HepG2 (cell line): ENCODE measurements around the gene AZU1. TPM values are rescaled to one million over a fixed set of nuclear protein-coding genes. Genes with fewer than 3 reads are reported as not detected.
"Not testable (repeated sequence)": the region's sequence is repeated elsewhere in the genome, so short reads cannot be mapped to it uniquely, and the experiment has no call there.

Experiments
- ATAC-seq: fragments of 200-7000 bp; cut with Tn5 transposase; 3 replicates; pipeline ENCODE4 v1.9.1; 2020; ENCODE audit warnings: mild to moderate bottlenecking, moderate library complexity
- BruUV-seq: library from RNA; stranded (reverse); fragments of 400-500 nt; replicated peaks from 2 replicates; lab custom pipeline; 2021; lab: Mats Ljungman, UMichigan
- CTCF ChIA-PET: fragments of 300-600 bp; formaldehyde crosslinking; extraction: SDS; loops from one replicate; lab custom pipeline; 2021; ENCODE audit warnings: low total read pairs, inconsistent platforms, low intra/inter-chr PET ratio; lab: Yijun Ruan, JAX
- POLR2A ChIA-PET: fragments of 350-600 bp; sonication (Branson Sonifier 250); formaldehyde crosslinking; loops from one replicate; lab custom pipeline; 2020; ENCODE audit warnings: antibody characterized with exemption, inconsistent platforms; lab: Yijun Ruan, JAX
- DNase-seq: peaks from one replicate; pipeline ENCODE4 v3.0.0-alpha.2; 2015; ENCODE audit warnings: low spot score
- FAIRE-seq: peaks from 3 replicates; lab custom pipeline; 2011; peaks lifted over from hg19 to GRCh38; lab: Jason Lieb, UNC
- H2AFZ ChIP-seq: one replicate; pipeline ENCODE4 v1.6.1; 2011; ENCODE audit warnings: low read length, inconsistent platforms
- H3K27ac ChIP-seq: fragments of 300-600 bp; 3 replicates; pipeline ENCODE4 v1.8.0; 2011; ENCODE audit warnings: mixed run types, mild to moderate bottlenecking, mixed read lengths, low read length, inconsistent platforms; ENCODE audit not compliant: insufficient read depth; ENCODE audit errors: extremely low read length
- H3K27me3 ChIP-seq, 2 experiments: fragments of 200-600 bp in 1 of 2; 2 replicates in 1 of 2; 3 replicates in 1 of 2; pipeline versions ENCODE4 v1.6.0 to v1.8.0; 2011; ENCODE audit warnings: low read length in 2 of 2, mild to moderate bottlenecking in 2 of 2, moderate library complexity in 2 of 2, inconsistent platforms in 1 of 2; ENCODE audit not compliant: insufficient read depth in 2 of 2, control insufficient read depth in 1 of 2
- H3K36me3 ChIP-seq, 2 experiments: fragments of 200-600 bp in 1 of 2; replicated peaks in 1 of 2; 2 replicates in 1 of 2; 3 replicates in 1 of 2; pipeline versions ENCODE4 v1.5.1 to v1.8.0; 2011; ENCODE audit warnings: low read length in 2 of 2, inconsistent platforms in 1 of 2; ENCODE audit not compliant: insufficient read depth in 2 of 2, control insufficient read depth in 1 of 2
- H3K4me1 ChIP-seq: 2 replicates; pipeline ENCODE4 v1.5.1; 2012; ENCODE audit warnings: low read length, inconsistent platforms; ENCODE audit not compliant: insufficient read depth
- H3K4me2 ChIP-seq: 2 replicates; pipeline ENCODE4 v1.6.0; 2011; ENCODE audit warnings: low read depth, low read length, inconsistent platforms
- H3K4me3 ChIP-seq, 3 experiments: fragments of 200-600 bp in 1 of 3; sonication (generic), shearing (Covaris generic) in 1 of 3; replicated peaks in 1 of 3; 2 replicates each; pipeline ENCODE4 v1.5.1; 2011 to 2016; ENCODE audit warnings: low read length in 3 of 3, inconsistent platforms in 2 of 3, low read depth in 2 of 3, mild to moderate bottlenecking in 2 of 3, control low read depth in 1 of 3, mixed read lengths in 1 of 3; ENCODE audit not compliant: insufficient read depth in 1 of 3
- H3K79me2 ChIP-seq: one replicate; pipeline ENCODE4 v1.6.1; 2011; ENCODE audit warnings: low read length, inconsistent platforms; ENCODE audit not compliant: insufficient read depth
- H3K9ac ChIP-seq: 2 replicates; pipeline ENCODE4 v1.6.0; 2011; ENCODE audit warnings: mild to moderate bottlenecking, low read depth, low read length, inconsistent platforms; ENCODE audit not compliant: insufficient read depth
- H3K9me3 ChIP-seq: 2 replicates; pipeline ENCODE4 v1.5.1; 2012; ENCODE audit warnings: mild to moderate bottlenecking, low read length
- H4K20me1 ChIP-seq: 2 replicates; pipeline ENCODE4 v1.6.0; 2011; ENCODE audit warnings: inconsistent platforms, mild to moderate bottlenecking, low read length, moderate library complexity; ENCODE audit not compliant: insufficient read depth
- HOXD1 ChIP-seq: sonication (generic); formaldehyde crosslinking; IDR thresholded peaks from 2 replicates; pipeline ENCODE4 v1.5.0; 2020; ENCODE audit warnings: missing genetic modification reagents
- IRF9 ChIP-seq: sonication (generic); formaldehyde crosslinking; IDR thresholded peaks from 2 replicates; pipeline ENCODE4 v1.8.0; 2022; ENCODE audit warnings: missing genetic modification reagents, mild to moderate bottlenecking, borderline replicate concordance
- THRA ChIP-seq: sonication (generic); formaldehyde crosslinking; IDR thresholded peaks from 2 replicates; pipeline ENCODE4 v1.4.0; 2020; ENCODE audit warnings: missing genetic modification reagents, borderline replicate concordance
- UBTF ChIP-seq: sonication (generic); formaldehyde crosslinking; IDR thresholded peaks from 2 replicates; pipeline ENCODE4 v1.4.0; 2020; ENCODE audit warnings: mild to moderate bottlenecking, missing genetic modification reagents
- ZNF121 ChIP-seq: sonication (generic); formaldehyde crosslinking; IDR thresholded peaks from 2 replicates; pipeline ENCODE4 v1.5.0; 2020; ENCODE audit warnings: mild to moderate bottlenecking, missing genetic modification reagents
- ZNF770 ChIP-seq: sonication (generic); formaldehyde crosslinking; IDR thresholded peaks from 2 replicates; pipeline ENCODE4 v1.5.0; 2020; ENCODE audit warnings: mild to moderate bottlenecking, missing genetic modification reagents
- WGBS: methylation state at CpG from one replicate; pipeline ENCODE4 v1.1.6; 2017; ENCODE audit warnings: low lambda C conversion rate; 5-methylcytosine and 5-hydroxymethylcytosine counted together
- in situ Hi-C: cut with HindIII; loops from 2 replicates; pipeline ENCODE4 v1.10.0; 2017; ENCODE audit warnings: low pct_unique_long_range_greater_than_20kb; ENCODE audit not compliant: extremely low pct_ligation_motif_present
- intact Hi-C: fragments of 100-400 bp; cut with micrococcal nuclease; formaldehyde crosslinking; loops from one replicate; pipeline ENCODE4 v1.10.0; 2022; ENCODE audit not compliant: unreplicated experiment
- polyA plus RNA-seq, 8 experiments: library from polyadenylated mRNA; depleted of rRNA in 3 of 8; stranded (reverse) in 7 of 8; unstranded in 1 of 8; fragments of >200 nt; fragmentation: Illumina TruSeq in 4 of 8; extraction: Trizol in 4 of 8; gene quantifications; 2 replicates each; pipeline versions ENCODE4 v1.2.1 to v1.2.3, GENCODE V29; 2011 to 2016; ENCODE audit warnings: low read depth in 4 of 8, missing spikeins in 1 of 8, mixed read lengths in 1 of 8; ENCODE audit not compliant: insufficient read depth in 1 of 8
- total RNA-seq, 5 experiments: library from RNA; depleted of rRNA; stranded (reverse); fragments of >200 nt; fragmentation: Illumina TruSeq; extraction: Trizol; gene quantifications; 2 replicates each; pipeline ENCODE4 v1.2.3, GENCODE V29; 2016; ENCODE audit warnings: low read depth in 1 of 5

AZU1 gene
- total and polyA plus RNA-seq, 2 of the 13 experiments (the other 11 are each of a cell fraction or from before 2014, with no cell fraction given) = not detected

GRCh38 chr19:849195-849594, 21.6 kb downstream of the AZU1 start:
- CTCF ChIA-PET, H3K4me3 ChIP-seq, H3K9ac ChIP-seq, intact Hi-C loops, BruUV-seq, H3K4me2 ChIP-seq, H4K20me1 ChIP-seq, H2AFZ ChIP-seq, H3K27ac ChIP-seq, FAIRE-seq, H3K79me2 ChIP-seq, ATAC-seq, H3K36me3 ChIP-seq, in situ Hi-C loops, H3K9me3 ChIP-seq, POLR2A ChIA-PET, DNase-seq: not testable (repeated sequence)
- TF ChIP-seq ZNF121 = peak; percentile 62
- TF ChIP-seq ZNF770 = peak; percentile 51; the same call in 1 of the 2 replicates
- Histone ChIP-seq H3K27me3 (peaks cover 13 to 59% of the 10 kb centered on the region in 2 experiments), H3K4me1 (peaks cover 21% of the 10 kb centered on the region; the same call in 1 of the 2 replicates)
- WGBS = 41% methylated on average over 8 of the region's 8 CpGs

- CTCF ChIA-PET = no interaction called here
- H3K4me3 ChIP-seq = peak overlapping the region in 1 of 3 experiments; percentile 24; a peak in 1 of 6 replicates
- ATAC-seq = peak; percentile 62
- H3K4me2 ChIP-seq = peak overlapping the region; percentile 54; the same call in 1 of the 2 replicates
- 15% methylated on average over 13 of the region's 28 CpGs for WGBS
- H3K9ac ChIP-seq = no peak overlapping the region
- H3K27ac ChIP-seq = no peak overlapping the region
- H4K20me1 ChIP-seq = no peaks in the 10 kb centered on the region
- intact Hi-C loops = no loop called here
- H3K9me3 ChIP-seq = no peaks in the 10 kb centered on the region
- in situ Hi-C loops = loop anchor here (10.0 kb wide), 1 partner anchor 86 kb away; no protein-coding TSS in a partner anchor
- H3K36me3 ChIP-seq = no peaks in the 10 kb centered on the region
- no peaks in the 10 kb centered on the region for H3K79me2 ChIP-seq
- H2AFZ ChIP-seq = no peak overlapping the region
- POLR2A ChIA-PET = interaction anchor here (0.9 to 1.1 kb wide), 2 partner anchors 51 to 68 kb away, joined by 3 to 4 read pairs; no protein-coding TSS in a partner anchor
- no TSS peak for BruUV-seq
- FAIRE-seq = no peak
- peaks cover 21% of the 10 kb centered on the region; the same call in 1 of the 2 replicates for H3K4me1 ChIP-seq
- no peak for DNase-seq
- peaks cover 10 to 49% of the 10 kb centered on the region in 2 experiments for H3K27me3 ChIP-seq
- TF ChIP-seq UBTF (CRISPR knock-in tag) (peak; percentile 65), IRF9 (CRISPR knock-in tag) (no peak), THRA (CRISPR knock-in tag) (peak; percentile 80; the same call in 1 of the 2 replicates), HOXD1 (CRISPR knock-in tag) (no peak)
Observed at GRCh38 chr19:850221-850978, 22.8 kb downstream of the AZU1 start.
